Inflammatory macrophage treated with lipopolysaccharide for 4 hours (primary cell): Measurements from ENCODE around the gene BIN1.
A peak's percentile ranks its signal among the peaks of the same experiment; 100 is the strongest.

ENCODE experiments used
- DNase-seq: peaks from one replicate; pipeline ENCODE4 v3.0.0-alpha.2; 2020

Gene BIN1

DNA sequence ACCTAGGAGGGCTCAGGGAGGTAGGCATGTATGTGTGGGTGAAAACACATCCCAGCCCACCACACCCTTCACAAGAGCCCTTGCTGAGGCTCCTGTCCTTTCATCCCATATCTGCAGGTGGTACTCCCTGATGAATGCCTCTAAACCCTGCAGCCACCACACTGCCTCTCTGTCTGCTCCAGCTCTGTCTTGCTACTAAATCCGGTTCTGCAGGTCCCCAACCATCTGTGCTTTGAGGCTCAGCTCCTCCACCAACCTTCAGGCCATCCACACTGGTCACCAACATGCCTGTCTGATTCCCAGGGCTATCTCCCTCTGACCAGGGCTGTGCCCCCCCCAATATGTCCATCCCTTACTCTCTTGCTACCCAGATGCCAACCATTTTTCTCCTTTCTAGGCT, 92.7 kb downstream of the BIN1 start:
- DNase-seq: no peak

DNA sequence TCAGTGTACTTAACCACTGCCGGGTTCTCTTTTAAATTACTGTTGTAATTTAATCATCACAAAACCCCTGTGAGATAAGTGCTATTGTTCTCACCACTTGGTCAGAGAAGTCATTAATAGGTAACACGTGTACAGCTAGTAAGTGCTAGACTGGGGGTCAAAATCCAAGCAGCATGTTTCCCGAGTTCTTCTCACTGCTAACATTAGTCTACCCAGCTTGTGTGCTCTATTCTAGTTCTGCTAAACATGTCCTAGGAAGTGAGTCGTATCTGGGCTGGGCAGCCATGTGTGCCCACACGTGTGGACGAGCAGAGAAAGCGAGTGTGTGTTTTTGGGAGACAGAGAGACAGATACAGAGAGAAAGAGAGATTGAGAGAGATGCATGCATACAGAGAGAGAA, 94.1 kb downstream of the BIN1 start:
- DNase-seq: peak; percentile 27

GRCh38 chr2:127012215-127012614, 94.7 kb downstream of the BIN1 start:
- no peak for DNase-seq

DNA sequence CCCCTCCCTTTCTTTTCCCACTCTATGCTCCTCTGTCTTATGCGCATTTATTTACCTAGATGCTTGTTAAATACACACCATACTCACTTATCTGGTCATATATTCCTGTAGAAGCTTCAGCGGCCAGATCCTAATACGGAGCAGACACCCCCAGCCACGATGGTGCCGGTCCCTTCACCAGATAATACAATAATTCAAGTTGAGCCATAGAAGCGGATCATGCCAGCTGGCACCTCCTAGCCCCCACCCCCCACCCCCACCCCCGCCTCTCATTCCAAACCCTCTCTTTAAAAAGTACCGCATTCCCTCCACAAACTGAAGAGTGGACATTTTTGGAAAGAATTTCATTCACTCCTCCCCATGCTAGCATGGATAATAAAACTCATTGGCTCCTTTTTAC, 95.2 kb downstream of the BIN1 start:
- DNase-seq: no peak

DNA sequence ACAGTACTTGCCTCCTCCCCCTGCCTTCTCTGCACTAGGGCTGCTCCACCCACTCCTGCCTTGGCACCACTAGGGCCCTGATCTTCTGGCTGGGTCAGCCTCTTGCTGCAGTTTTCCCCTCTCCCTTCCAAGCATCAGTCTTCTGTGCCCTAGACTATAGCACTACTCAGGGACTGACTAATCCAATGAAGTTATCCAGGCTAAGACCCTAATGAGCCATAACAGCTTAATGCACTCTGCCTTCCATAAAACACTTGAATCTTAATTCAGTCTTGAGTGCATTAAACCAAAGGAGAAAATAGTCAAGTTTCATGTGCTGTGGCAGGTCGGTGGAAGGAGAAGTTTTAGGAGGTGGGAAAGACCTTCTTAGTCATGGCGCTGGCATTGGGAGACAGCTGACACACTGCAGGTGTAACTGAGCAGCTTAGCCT, 95.7 kb downstream of the BIN1 start:
- no peak for DNase-seq

DNA sequence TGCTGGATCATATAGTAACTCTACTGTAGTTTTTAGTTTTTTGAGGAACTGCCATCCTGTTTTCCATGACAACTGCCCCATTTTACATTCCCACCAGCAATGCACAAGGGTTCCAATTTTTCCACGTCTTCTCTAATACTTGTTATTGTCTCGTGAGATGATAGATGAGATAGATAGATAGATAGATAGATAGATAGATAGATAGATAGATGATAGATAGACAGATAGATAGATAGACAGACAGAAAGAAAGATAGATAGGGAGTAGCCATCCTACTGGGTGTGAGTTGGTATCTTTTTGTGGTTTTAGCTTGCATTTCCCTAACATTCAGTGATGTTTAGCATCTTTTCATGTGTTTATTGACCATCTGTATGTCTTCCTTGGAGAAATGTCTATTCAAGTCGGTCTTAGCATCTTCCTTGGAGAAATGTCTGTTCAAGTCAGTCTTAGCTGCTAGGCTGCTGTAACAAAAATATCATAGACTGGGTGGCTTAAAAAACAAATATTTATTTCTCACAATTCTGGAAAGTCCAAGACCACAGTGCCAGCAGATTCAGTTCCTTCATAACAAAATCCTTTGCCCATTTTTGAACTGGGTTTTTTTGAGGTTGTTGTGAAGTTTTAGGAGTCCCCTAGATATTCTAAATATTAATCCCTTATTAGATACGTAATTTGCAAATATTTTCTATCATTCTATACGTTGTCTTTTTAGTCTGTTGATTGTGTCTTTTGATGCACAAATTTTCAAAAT, 98.5 kb downstream of the BIN1 start:
- DNase-seq: peak; percentile 54

DNA sequence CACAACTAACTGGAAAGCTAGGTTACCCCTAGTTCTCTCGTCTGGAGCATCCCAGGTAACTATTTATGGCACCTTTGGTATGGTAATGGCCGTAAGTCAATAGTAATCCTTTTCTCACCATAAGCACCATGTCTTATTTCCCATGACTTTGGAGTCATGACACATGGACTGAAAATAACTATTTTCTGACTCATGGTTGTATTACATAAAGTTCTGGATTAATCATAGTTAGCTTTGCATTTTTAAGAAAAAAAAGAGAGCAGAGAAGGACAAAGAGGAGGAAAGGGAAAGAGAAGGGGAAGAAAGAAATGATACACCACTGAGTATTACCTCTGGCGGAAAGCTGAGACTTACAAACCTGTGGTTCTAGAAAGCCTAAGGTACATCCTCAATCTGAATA, 99.3 kb downstream of the BIN1 start:
- DNase-seq: peak; percentile 56

DNA sequence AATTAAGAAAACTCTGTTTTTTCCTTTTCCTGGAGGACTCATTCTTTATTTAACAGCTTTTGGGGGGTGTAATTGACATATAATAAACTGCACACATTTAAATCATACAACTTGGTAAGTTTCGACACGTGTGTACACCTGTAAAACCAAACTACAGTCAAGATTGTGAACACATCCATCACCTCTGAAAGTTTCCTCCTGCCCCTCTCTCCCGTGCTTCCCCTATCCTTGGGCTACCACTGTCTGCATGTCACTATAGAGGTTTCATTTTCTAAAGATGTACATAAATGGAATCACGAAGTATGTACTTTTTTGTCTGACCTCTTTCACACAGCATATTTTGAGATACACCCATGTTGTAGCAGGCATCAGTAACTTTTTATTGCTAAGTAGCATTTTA, 100.0 kb downstream of the BIN1 start:
- DNase-seq: no peak

GRCh38 chr2:127004893-127005600, 101.9 kb downstream of the BIN1 start:
- no peak for DNase-seq

DNA sequence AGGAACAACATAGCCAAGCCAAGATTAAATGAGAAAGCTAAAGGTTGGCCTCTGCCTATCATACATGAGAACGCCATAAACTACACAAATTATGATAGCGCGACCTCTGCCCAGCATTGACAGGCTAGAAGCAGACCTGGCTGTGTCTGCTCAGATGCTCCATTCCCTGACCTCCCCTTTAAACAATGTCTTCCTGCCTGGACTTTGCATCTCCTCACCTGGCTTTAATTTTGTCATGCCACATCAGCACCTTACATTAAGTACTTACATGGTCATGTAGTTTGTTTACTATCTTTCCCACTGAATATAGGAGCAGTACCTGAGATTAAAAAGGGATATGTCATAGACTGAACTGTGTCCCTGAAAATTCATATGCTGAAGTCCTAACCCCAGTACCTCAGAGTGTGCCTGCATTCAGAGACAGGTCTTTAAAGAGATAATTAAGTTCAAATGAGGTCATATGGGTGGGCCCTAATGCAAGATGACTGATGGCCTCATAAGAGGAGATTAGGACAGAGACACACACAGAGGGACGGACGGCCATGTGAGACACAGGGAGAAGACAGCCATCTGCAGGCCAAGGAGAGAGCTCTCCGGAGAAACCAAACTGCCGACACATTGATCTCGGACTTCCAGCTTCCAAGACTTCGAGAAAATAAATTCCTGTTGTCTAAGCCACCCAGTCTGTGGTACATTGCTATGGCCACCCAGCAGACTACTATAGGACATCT, 103.7 kb downstream of the BIN1 start:
- DNase-seq: no peak

DNA sequence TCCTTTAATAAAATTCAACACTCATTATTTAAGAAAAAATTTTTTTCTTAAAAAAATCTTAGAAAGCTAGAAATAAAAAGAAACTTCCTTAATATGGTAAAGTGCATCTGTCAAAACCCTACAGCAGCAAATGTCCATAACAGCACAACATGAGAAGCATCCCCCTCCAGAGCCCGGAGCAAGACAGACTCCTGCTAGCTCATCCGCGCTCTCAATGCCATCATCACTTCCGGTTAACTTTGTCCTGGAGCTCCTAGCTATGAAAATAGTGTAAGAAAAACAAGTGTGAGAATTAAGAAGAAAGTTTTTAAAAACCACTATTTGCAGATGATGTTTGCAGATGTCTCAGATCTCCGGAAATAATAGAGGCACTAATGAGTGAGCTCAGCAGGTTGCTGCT, 105.2 kb downstream of the BIN1 start:
- no peak for DNase-seq

DNA sequence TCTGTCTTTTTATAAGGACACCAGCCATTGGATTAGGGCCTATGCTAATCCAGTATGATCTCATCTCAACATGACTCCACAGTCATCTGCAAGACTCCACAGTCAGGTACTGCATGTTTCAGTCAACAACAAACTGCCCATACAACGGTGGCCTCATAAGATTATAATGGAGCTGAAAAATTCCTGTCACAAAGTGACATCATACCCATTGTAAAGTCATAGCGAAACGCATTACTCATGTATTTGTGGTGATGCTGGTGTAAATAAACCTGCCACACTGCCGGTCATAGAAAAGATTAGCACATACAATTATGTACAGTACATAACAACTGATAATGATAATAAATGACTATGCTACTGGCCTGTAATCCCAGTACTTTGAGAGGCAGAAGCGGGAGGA, 106.0 kb downstream of the BIN1 start:
- DNase-seq: no peak

DNA sequence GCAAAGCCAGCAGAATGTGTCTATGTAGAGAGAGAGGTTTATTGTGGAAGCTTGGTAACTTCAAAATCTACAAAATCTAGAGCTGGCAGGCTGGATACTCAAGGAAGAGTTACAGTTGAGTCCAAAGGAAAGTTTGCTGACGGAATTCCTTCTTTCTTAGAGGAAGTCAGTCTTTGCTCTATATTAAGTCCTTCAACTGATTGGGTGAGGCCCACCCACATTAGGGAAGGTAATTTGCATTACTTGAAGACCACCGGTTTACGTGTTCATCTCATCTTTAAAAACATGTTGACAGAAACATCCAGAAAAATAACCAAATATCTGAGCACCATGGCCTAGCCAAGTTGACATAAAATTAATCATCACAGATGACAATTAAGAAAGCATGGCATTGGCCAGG, 106.8 kb downstream of the BIN1 start:
- no peak for DNase-seq

GRCh38 chr2:126999106-126999756, 107.7 kb downstream of the BIN1 start:
- DNase-seq: no peak

GRCh38 chr2:126998486-126998885, 108.5 kb downstream of the BIN1 start:
- DNase-seq: no peak
